Adrenal gland (tissue), 5 donors: ENCODE data around the gene GTF2F1.

ENCODE experiments used
- CTCF ChIP-seq, 6 experiments: fragments of 450-650 bp in 4 of 6; fragments of 200-600 bp in 2 of 6; sonication (generic) in 1 of 6; IDR thresholded peaks; 1 replicate in 5 of 6; 2 replicates in 1 of 6; pipeline versions ENCODE4 v1.5.1 to v1.8.0; 2016 to 2021; ENCODE audit warnings: antibody characterized with exemption in 6 of 6, mild to moderate bottlenecking in 2 of 6, moderate library complexity in 1 of 6
- POLR2A ChIP-seq, 2 donors: fragments of 450-650 bp; IDR thresholded peaks; one replicate each; pipeline ENCODE4 v1.6.1; 2017; ENCODE audit warnings: antibody characterized with exemption in 2 of 2, mild to moderate bottlenecking in 2 of 2, moderate library complexity in 1 of 2
- donor health status: DM: no; HTN: no; CAD: no.

- TF ChIP-seq POLR2A (IDR thresholded peaks at IDR 0.05) (no peak), CTCF (IDR thresholded peaks at IDR 0.05) (no peak)
Measured at GRCh38 chr19:6379744-6380143, 13.2 kb downstream of the GTF2F1 start.
